ENCODE data around the gene PNN.
A peak's percentile ranks its signal among the peaks of the same experiment; 100 is the strongest.
"Not testable (repeated sequence)": the region's sequence is repeated elsewhere in the genome, so short reads cannot be mapped to it uniquely, and the experiment has no call there.

The PNN gene

GRCh38 chr14:39174560-39175444 lies at the start of gene PNN:
Gene PNN (plus strand): TSS chr14:39175254. CDS start chr14:39175280, 26 bp downstream.
- H3K9me3 ChIP-seq (ENCODE audit: control insufficient read depth in 1 of 2, low read length in 2 of 2) = no peaks in the 10 kb centered on the region
- H3K4me1 ChIP-seq (ENCODE audit: control insufficient read depth in 1 of 2, insufficient read depth in 2 of 2, low read length in 2 of 2) = peaks cover 8 to 24% of the 10 kb centered on the region in 2 donors
- H3K27me3 ChIP-seq (ENCODE audit: low read depth, low read length) = no peaks in the 10 kb centered on the region
- peaks cover 21 to 34% of the 10 kb centered on the region in 2 donors for H3K36me3 ChIP-seq (ENCODE audit: control insufficient read depth in 1 of 2, insufficient read depth in 2 of 2, low read length in 2 of 2)
- H3K27ac ChIP-seq (ENCODE audit: low read length) = peak within 1 kb of the TSS; percentile 86
- peak within 1 kb of the TSS; percentile 71 to 94 for H3K4me3 ChIP-seq (ENCODE audit: low read depth in 1 of 2, low read length in 2 of 2)

GRCh38 chr14:39137835-39138234 lies 37.2 kb upstream of the PNN start:
- not testable (repeated sequence) for H3K9me3 ChIP-seq (ENCODE audit: control insufficient read depth in 1 of 2, low read length in 2 of 2); H3K4me1 ChIP-seq (ENCODE audit: control insufficient read depth in 1 of 2, insufficient read depth in 2 of 2, low read length in 2 of 2); H3K27me3 ChIP-seq (ENCODE audit: low read depth, low read length); H3K4me3 ChIP-seq (ENCODE audit: low read depth in 1 of 2, low read length in 2 of 2); H3K27ac ChIP-seq (ENCODE audit: low read length)
- peaks cover 13 to 29% of the 10 kb centered on the region in 2 donors for H3K36me3 ChIP-seq (ENCODE audit: control insufficient read depth in 1 of 2, insufficient read depth in 2 of 2, low read length in 2 of 2)

- no peak overlapping the region for H3K4me3 ChIP-seq (ENCODE audit: low read depth in 1 of 2, low read length in 2 of 2)
- H3K27ac ChIP-seq (ENCODE audit: low read length) = no peak overlapping the region
- no peaks in the 10 kb centered on the region for H3K9me3 ChIP-seq (ENCODE audit: control insufficient read depth in 1 of 2, low read length in 2 of 2)
- H3K27me3 ChIP-seq (ENCODE audit: low read depth, low read length) = no peaks in the 10 kb centered on the region
- H3K4me1 ChIP-seq (ENCODE audit: control insufficient read depth in 1 of 2, insufficient read depth in 2 of 2, low read length in 2 of 2) = no peaks in the 10 kb centered on the region
- peaks cover 13 to 29% of the 10 kb centered on the region in 2 donors for H3K36me3 ChIP-seq (ENCODE audit: control insufficient read depth in 1 of 2, insufficient read depth in 2 of 2, low read length in 2 of 2)
These were observed 36.6 kb upstream of the PNN start for GRCh38 chr14:39138440-39138839.

GRCh38 chr14:39140170-39140569 lies 34.9 kb upstream of the PNN start:
- Histone ChIP-seq H3K9me3 (ENCODE audit: control insufficient read depth in 1 of 2, low read length in 2 of 2) (no peaks in the 10 kb centered on the region), H3K4me1 (ENCODE audit: control insufficient read depth in 1 of 2, insufficient read depth in 2 of 2, low read length in 2 of 2) (no peaks in the 10 kb centered on the region), H3K36me3 (ENCODE audit: control insufficient read depth in 1 of 2, insufficient read depth in 2 of 2, low read length in 2 of 2) (peaks cover 4 to 13% of the 10 kb centered on the region in 2 donors), H3K27ac (ENCODE audit: low read length) (no peak overlapping the region), H3K4me3 (ENCODE audit: low read depth in 1 of 2, low read length in 2 of 2) (no peak overlapping the region), H3K27me3 (ENCODE audit: low read depth, low read length) (no peaks in the 10 kb centered on the region)

- not testable (repeated sequence) for H3K4me1 ChIP-seq (ENCODE audit: control insufficient read depth in 1 of 2, insufficient read depth in 2 of 2, low read length in 2 of 2); H3K27ac ChIP-seq (ENCODE audit: low read length); H3K9me3 ChIP-seq (ENCODE audit: control insufficient read depth in 1 of 2, low read length in 2 of 2); H3K4me3 ChIP-seq (ENCODE audit: low read depth in 1 of 2, low read length in 2 of 2); H3K27me3 ChIP-seq (ENCODE audit: low read depth, low read length)
- peaks cover 4 to 12% of the 10 kb centered on the region in 2 donors for H3K36me3 ChIP-seq (ENCODE audit: control insufficient read depth in 1 of 2, insufficient read depth in 2 of 2, low read length in 2 of 2)
These were observed 33.4 kb upstream of the PNN start for GRCh38 chr14:39141623-39142022.

GRCh38 chr14:39143226-39143625 lies 31.8 kb upstream of the PNN start:
- H3K27ac ChIP-seq (ENCODE audit: low read length); H3K4me1 ChIP-seq (ENCODE audit: control insufficient read depth in 1 of 2, insufficient read depth in 2 of 2, low read length in 2 of 2); H3K9me3 ChIP-seq (ENCODE audit: control insufficient read depth in 1 of 2, low read length in 2 of 2); H3K27me3 ChIP-seq (ENCODE audit: low read depth, low read length); H3K4me3 ChIP-seq (ENCODE audit: low read depth in 1 of 2, low read length in 2 of 2); H3K36me3 ChIP-seq (ENCODE audit: control insufficient read depth in 1 of 2, insufficient read depth in 2 of 2, low read length in 2 of 2): not testable (repeated sequence)

GRCh38 chr14:39145266-39145966 lies 29.6 kb upstream of the PNN start:
- H3K27me3 ChIP-seq (ENCODE audit: low read depth, low read length) = no peaks in the 10 kb centered on the region
- H3K4me1 ChIP-seq (ENCODE audit: control insufficient read depth in 1 of 2, insufficient read depth in 2 of 2, low read length in 2 of 2) = no peaks in the 10 kb centered on the region
- peaks cover 15 to 18% of the 10 kb centered on the region in 2 donors for H3K36me3 ChIP-seq (ENCODE audit: control insufficient read depth in 1 of 2, insufficient read depth in 2 of 2, low read length in 2 of 2)
- no peaks in the 10 kb centered on the region for H3K9me3 ChIP-seq (ENCODE audit: control insufficient read depth in 1 of 2, low read length in 2 of 2)
- no peak overlapping the region for H3K27ac ChIP-seq (ENCODE audit: low read length)
- no peak overlapping the region for H3K4me3 ChIP-seq (ENCODE audit: low read depth in 1 of 2, low read length in 2 of 2)

- H3K27ac ChIP-seq (ENCODE audit: low read length) = no peak overlapping the region
- H3K9me3 ChIP-seq (ENCODE audit: control insufficient read depth in 1 of 2, low read length in 2 of 2) = no peaks in the 10 kb centered on the region
- peaks cover 17 to 35% of the 10 kb centered on the region in 2 donors for H3K36me3 ChIP-seq (ENCODE audit: control insufficient read depth in 1 of 2, insufficient read depth in 2 of 2, low read length in 2 of 2)
- H3K27me3 ChIP-seq (ENCODE audit: low read depth, low read length) = no peaks in the 10 kb centered on the region
- no peaks in the 10 kb centered on the region for H3K4me1 ChIP-seq (ENCODE audit: control insufficient read depth in 1 of 2, insufficient read depth in 2 of 2, low read length in 2 of 2)
- no peak overlapping the region for H3K4me3 ChIP-seq (ENCODE audit: low read depth in 1 of 2, low read length in 2 of 2)
These were observed 20.4 kb upstream of the PNN start for GRCh38 chr14:39154594-39155189.

- Histone ChIP-seq H3K36me3 (ENCODE audit: control insufficient read depth in 1 of 2, insufficient read depth in 2 of 2, low read length in 2 of 2) (peaks cover 16 to 45% of the 10 kb centered on the region in 2 donors), H3K4me1 (ENCODE audit: control insufficient read depth in 1 of 2, insufficient read depth in 2 of 2, low read length in 2 of 2) (no peaks in the 10 kb centered on the region), H3K27me3 (ENCODE audit: low read depth, low read length) (no peaks in the 10 kb centered on the region), H3K27ac (ENCODE audit: low read length) (no peak overlapping the region), H3K9me3 (ENCODE audit: control insufficient read depth in 1 of 2, low read length in 2 of 2) (no peaks in the 10 kb centered on the region), H3K4me3 (ENCODE audit: low read depth in 1 of 2, low read length in 2 of 2) (no peak overlapping the region)
These were observed 17.6 kb upstream of the PNN start for GRCh38 chr14:39157491-39157890.

GRCh38 chr14:39158222-39158858 lies 16.7 kb upstream of the PNN start:
- Histone ChIP-seq H3K27ac (ENCODE audit: low read length) (no peak overlapping the region), H3K27me3 (ENCODE audit: low read depth, low read length) (no peaks in the 10 kb centered on the region), H3K4me1 (ENCODE audit: control insufficient read depth in 1 of 2, insufficient read depth in 2 of 2, low read length in 2 of 2) (no peaks in the 10 kb centered on the region), H3K4me3 (ENCODE audit: low read depth in 1 of 2, low read length in 2 of 2) (no peak overlapping the region), H3K36me3 (ENCODE audit: control insufficient read depth in 1 of 2, insufficient read depth in 2 of 2, low read length in 2 of 2) (peaks cover 16 to 39% of the 10 kb centered on the region in 2 donors), H3K9me3 (ENCODE audit: control insufficient read depth in 1 of 2, low read length in 2 of 2) (no peaks in the 10 kb centered on the region)

- no peak overlapping the region for H3K4me3 ChIP-seq (ENCODE audit: low read depth in 1 of 2, low read length in 2 of 2)
- peaks cover 12 to 38% of the 10 kb centered on the region in 2 donors for H3K36me3 ChIP-seq (ENCODE audit: control insufficient read depth in 1 of 2, insufficient read depth in 2 of 2, low read length in 2 of 2)
- no peaks in the 10 kb centered on the region for H3K9me3 ChIP-seq (ENCODE audit: control insufficient read depth in 1 of 2, low read length in 2 of 2)
- no peak overlapping the region for H3K27ac ChIP-seq (ENCODE audit: low read length)
- no peaks in the 10 kb centered on the region for H3K4me1 ChIP-seq (ENCODE audit: control insufficient read depth in 1 of 2, insufficient read depth in 2 of 2, low read length in 2 of 2)
- no peaks in the 10 kb centered on the region for H3K27me3 ChIP-seq (ENCODE audit: low read depth, low read length)
These were observed 14.6 kb upstream of the PNN start for GRCh38 chr14:39160494-39160893.
